Stimulated activated CD8-positive, alpha-beta memory T cell treated with anti-CD3 and anti-CD28 coated beads, Interleukin-15, amount 100 ng/mL, for 24 hours (primary cell): Measurements from ENCODE around the gene NDUFAF5.

Experiments used
- DNase-seq: peaks from one replicate; pipeline ENCODE4 v3.0.0-alpha.2; 2020; ENCODE audit warnings: low read depth

The NDUFAF5 gene

DNA sequence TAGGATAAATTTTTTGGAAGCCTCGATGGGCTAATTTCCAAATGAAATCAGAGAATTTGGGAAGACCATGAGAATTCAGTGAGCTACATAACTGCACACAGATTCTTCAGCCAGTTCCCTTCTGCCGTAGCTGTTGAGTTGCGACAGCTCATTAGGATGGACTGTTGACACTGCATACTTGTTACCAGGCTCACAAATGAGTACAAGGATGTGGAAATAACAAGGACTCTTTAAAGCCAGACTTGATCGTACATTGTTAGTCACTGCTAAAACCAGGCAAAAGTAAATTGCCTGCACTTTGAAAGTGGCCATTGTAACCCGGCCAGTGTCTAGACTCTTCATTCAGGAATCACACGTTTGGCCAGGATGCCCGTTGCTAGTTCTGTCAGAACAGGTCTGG lies 37.0 kb downstream of the NDUFAF5 start:
- no peak for DNase-seq

DNA sequence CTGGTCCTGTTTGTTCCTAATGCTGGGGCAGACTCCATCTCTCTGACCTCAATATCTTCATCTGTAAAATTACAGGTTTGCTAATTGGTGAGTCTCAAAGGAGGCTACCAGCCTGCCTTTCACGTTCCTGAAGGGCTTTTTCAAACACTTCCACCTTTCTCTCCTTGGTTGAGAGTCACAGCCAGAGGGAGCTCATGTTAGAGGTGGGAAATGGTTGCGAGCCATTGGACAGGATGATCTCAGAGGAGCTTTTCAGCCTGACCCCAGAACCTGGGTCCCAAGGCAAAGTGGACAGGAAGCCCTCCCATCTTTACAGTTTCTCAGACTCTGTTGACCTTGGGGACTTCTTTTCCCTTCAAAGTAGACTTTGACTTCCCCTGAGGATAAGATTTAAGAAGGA lies 37.6 kb downstream of the NDUFAF5 start:
- DNase-seq, result no peak

DNA sequence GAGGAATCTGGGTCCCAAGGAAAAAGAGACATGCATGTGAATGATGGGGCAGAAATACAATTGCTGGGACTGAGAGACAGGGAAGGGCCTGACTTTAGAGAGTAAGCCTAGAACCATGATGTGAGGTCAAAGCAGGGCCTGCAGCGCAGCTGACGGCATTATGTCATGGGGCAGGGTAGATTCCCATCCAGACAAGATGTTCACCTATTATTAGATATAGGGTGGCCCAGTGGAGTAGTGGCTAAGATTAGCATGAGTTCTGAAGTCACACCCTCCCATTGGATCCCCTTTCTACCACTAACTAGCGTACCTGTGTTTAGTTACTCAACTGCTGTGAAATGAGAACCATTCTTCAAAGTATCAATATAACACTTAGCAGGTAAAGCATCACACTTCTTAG lies 39.6 kb downstream of the NDUFAF5 start:
- no peak for DNase-seq

DNA sequence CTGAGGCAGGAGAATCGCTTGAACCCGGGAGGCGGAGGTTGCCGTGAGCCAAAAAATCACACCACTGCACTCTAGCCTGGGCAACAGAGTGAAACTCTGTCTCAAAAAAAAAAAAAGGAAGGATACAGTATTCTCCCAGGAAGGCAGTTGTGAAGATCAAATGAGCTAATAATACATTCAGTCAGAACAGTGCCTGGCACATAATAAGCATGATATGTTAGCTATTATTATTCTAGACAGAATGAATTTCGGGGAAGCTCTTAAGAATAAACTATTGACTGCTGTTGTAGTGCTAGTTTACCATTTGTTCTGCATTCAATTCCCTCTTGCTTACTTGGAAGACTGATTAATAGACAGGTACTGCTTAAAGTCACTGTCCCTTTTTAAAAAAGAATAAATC lies 40.6 kb downstream of the NDUFAF5 start:
- no peak for DNase-seq

DNA sequence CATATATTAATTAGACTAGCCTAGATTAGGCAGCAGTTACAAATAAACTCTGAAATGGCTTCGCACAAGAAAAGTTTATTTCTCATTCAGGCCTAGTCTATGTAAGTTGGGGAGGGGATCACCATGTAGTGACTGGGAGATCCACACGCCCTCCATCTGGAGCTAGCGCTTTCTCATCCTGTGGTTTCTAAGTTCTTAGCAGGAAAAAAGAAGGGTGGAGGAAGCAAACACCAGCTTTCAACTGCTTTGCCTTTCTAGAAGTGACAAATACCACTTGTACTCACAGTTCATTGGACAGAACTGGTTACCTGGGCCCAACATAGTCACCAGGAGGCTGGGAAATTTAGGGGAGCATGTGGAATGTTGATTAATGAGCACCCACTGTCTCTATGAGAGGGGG lies 46.6 kb downstream of the NDUFAF5 start:
- no peak for DNase-seq

DNA sequence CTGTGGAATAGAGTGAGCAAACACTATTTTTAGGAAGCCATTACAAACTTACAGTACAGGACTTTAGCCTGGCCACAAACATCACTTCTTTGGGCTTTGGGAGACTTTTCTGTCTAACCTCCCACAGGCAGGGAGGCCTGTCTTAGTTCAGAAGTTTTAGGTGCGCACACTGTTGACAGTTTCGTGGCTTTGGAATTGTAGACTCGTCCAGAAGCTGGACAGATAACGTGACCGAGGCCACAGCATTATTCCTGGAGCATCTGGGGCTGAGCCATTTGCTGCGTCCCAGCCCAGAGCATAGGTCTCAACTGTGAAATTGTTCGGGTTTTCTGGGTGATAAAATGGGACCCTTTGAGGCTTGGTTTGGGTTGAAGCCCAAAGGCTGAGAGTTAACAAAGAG lies 53.8 kb downstream of the NDUFAF5 start:
- DNase-seq, result no peak

DNA sequence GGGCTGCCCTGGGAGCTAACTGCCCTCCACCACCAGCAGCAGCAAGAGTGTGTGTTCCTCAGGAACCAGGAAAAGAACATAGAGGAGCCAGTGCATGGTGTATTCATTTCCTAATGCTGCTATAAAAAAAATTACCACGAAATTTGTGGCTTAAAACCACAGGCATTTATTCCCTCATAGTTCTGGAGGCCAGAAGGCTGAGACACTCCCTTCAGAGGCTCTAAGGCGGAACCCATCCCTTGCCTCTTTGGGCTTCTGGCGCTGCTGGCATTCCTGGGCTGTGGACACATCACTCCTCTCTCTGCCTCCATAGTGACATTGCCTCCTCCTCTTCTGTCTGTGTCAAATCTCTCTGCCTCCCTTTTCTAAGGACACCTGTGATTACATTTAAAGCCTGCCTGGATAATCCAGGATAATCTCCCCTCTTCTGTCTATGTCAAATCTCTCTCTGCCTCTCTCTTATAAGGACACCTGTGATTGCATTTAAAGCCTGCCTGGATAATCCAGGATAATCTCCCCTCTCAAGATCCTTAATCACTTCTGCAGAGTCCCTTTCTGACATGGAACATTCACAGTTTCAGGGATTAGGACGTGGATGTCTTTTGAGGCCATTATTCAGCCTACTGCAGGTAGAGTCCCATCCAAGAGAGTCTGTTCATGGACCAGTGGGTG lies 54.7 kb downstream of the NDUFAF5 start:
- no peak for DNase-seq

DNA sequence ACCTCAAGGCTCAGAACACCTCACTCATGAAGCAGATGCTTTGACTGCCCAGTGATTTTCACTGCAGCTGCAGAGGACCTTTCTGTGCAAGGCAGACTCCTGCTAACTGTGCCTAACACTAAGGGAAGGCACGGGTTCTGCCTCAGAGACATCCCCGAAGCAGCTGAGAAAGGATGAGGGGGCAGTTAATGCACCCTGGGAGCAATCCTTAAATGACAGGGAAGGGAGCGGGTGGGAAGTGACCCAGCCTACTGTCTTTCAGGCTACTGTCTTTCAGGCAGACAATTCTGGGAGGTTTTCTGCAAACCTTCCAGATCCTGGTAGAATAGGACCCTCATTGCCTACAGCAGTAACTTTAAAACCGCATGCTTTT lies 55.3 kb downstream of the NDUFAF5 start:
- no peak for DNase-seq

DNA sequence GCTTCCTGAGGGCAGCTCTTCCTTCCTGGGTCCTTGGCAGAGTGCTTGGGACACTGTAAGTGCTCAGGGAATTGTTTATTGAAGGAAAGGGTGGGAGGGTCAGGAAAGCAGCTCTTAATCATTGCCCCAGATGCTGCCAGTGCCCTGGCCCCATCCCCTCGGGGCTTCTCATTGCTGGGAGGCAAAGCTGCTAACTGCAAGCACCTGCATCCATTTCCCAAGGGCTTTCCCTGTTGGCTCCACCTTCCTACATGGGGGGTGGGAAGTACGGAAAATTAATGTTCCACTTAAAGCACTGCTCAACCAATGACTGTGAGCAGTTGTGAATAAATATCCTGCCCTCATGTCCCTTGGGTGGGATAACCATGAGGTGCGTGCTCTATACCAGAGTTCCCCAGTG lies 56.4 kb downstream of the NDUFAF5 start:
- no peak for DNase-seq

DNA sequence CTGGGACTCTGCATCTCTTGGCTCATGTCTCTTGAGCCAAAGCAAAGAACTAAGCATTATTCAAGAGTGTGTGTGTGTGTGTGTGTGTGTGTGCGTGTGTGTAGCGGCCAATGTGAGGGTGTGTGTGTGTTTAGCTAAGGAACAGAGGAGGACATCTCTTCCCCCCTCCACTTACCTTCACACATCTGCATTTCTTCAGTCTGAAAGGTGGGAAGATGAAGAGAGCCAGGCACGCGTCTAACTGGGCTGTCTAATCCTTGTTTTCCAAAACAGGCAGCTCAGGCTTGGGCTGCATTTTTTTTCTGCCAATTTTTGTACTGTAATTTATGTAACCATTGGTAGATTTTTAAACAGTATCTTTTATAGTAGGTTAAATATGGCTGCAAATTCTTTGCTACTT lies 59.5 kb downstream of the NDUFAF5 start:
- no peak for DNase-seq

DNA sequence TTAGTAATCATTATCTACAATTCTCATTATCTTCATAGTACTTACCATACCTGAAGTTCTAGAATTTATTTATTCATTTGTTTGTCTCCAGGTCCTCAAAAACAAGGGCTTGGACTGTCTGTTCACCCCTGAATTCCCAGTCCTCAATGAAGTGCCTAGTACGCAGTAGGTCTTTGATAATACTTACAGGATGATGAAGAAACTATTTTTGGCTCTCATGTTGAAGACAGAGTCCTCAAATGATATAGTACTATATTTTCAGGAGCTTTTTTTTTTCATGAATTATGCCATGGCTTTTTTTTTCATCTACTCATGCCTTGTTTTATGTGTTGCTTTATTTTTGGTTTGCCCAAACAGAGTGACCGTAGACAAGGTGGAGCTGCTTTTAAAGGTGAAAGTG lies 66.5 kb downstream of the NDUFAF5 start:
- DNase-seq, result no peak

DNA sequence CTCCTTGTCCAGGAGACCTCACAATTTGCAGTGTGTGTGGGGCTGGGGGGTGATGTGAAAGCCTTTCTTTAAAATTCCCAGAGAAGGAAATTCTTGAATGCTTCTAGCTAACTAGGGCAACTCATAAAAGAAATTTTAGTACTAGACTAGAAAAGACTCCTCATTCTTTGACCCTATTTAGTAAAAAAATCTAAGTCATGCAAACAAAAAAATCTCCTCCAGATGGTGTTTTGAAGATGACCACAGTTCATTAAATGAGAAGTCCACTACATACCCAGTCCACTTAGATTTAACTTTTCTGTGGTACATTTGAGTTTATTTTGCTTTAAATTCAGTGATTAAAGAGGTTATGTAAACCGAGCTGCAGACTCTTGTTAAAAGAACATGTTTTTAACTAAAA lies 67.5 kb downstream of the NDUFAF5 start:
- no peak for DNase-seq

DNA sequence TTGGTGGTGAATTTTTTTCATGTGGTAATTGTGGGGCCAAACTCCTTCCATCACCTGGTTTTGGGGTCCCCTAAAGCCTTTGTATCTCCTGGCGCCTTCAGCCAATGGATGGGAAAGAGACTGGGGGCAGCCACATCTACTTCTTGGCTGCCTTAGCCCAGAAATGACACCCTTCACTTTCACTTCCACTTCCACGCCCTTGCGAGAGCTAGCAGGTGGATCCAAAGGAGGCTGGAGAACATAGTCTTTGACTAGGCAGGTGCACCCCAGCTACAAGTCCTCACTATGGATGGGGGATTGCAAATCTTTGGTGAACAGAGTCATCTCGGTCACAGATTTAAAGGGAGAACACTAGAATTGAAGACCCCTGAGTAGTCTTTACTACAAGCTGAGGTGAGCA lies 70.8 kb downstream of the NDUFAF5 start:
- no peak for DNase-seq

DNA sequence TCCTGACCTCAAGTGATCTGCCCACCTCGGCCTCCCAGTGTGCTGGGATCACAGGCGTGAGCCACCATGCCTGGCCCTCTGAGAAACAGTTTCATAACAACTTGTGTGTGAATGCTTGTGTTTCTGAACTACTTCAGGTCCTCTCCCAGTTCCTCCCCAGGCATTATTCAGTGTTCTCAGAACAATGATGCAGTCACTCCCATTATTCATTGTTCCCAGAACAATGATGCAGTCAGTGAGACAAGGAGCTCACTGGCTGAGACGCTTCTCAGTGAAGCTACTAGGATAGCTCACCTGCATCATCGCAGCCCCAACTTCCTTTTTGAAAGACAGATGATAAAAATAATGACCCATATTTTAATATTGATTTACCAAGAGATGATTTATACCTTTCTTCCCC lies 71.5 kb downstream of the NDUFAF5 start:
- DNase-seq, result no peak

DNA sequence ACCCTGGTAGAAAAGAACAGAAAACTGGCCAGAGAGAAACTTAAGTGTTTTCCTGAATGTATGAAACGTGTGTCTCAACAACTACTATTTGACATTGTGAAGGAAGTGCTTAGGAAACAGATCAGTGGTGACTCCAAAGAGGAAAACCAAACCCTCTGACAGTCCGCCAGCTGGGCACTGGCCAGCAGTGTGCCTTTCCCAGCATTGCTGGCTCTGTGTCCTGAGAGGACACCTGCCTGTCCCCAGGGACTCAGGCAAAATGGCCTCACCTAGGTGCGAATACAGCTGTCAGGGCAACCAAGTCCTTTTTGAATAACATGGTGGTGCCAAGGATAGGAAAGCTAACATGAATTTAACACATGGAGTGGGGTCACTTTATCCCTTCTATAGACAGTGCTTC lies 72.5 kb downstream of the NDUFAF5 start:
- DNase-seq, result no peak

DNA sequence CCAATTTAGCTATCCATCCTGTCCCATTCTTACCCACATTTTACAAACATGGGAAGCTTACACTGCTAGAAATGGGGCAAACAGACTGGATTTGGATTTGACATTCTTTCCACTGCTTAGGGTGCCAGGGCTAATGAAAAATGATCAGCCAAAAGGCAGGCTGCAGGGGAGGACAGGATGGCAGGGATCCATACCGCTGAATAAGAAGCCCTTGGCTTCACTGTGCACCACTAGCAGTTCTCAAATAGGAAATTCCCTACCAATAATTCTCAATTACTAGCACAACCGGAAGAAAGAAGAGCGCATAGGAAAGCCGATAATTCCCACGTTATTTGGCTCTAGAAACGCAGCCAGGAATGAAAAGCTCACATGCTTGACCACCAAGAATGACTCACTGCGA lies 73.1 kb downstream of the NDUFAF5 start:
- no peak for DNase-seq

DNA sequence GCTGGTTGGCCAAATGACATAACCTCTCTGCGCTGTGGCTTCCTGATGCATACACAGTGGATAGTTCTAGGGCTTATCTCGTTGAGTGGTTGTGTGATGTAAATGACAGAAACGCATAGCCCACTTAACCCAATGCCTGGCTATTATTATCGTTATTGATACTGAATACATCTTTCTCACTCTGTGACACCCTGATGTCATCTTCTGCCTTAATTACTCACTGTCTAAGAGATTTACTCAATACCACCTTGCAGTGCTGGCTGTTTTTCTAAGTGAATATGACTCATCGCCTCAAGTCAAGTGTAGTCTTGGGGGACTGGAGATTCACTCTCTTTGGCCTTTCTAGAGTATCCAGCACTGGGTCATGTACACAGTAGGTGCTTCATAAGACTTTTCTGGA lies 73.6 kb downstream of the NDUFAF5 start:
- DNase-seq, result no peak

DNA sequence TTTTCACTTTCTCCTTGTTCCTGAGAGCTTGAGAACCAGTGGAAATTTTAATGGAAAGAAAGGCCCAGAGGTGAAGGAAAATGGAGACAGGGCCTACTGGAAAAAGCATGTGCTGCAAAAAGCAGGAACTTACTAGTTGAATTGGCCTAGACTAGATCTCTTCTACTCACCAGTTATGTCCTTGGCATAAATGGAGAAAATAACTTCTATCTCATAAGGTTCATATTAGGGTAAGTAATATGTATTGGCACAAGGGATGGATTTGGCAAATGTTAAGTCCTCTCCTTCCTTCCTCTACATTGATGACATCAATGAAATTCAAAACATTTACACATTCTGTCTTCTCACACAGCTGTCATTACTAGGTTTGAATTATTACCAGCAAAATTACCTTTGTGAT lies 74.0 kb downstream of the NDUFAF5 start:
- DNase-seq, result no peak

DNA sequence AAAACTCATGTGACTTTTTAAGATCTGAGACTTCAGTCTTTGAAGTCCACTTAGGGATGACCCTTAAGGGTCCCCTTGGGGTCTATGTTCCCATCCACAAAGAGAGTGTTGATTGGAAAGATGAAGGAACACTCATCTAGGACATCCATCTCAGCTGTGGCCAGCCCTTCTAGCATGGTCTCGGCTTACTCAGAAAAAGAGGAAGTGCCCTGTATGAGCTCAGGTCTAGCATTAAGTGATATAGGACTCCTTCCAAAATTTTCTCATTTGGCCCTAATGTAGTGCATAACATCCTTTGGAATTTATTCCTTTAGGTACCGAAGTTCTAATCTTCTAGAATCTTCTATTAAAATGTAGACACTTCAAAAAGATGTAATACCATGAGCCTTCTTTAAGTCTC lies 77.4 kb downstream of the NDUFAF5 start:
- DNase-seq, result no peak

DNA sequence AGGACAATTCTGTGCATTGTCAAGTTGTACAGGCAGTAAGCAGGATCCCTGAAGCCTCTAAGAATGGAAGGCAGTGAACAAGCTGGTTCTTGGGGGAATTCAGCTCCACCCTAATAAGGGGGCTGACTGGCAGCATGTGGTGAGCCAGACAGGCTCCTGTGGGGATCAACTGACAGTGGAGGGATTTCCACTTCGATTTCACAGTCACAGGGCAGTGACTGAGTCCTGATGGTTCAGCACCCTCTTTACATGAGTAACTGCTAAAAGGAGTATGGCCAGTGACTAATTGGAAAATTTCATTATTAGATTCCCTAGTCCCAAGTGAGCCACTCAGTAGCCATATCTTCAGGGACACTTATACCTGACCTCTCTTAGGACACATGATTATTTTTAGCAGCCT lies 78.4 kb downstream of the NDUFAF5 start:
- no peak for DNase-seq

DNA sequence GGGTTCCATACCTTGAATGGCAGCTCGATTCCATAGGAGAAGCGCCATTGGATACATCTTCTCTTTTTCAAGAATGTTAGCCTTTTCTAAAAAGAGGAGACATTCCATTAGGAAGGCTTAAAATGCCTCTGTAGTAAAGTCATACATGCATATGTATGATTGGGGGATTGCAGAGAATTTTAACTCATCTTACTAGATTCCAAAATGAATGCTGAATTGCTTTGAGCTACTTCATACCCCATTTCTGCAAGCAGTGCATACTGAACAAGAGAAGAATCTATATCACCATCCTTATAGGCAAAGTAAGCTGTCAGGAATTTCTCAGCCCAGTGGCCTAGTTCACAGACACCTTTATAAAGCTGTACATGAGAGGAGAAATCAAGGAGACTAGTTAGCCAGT lies 80.3 kb downstream of the NDUFAF5 start:
- no peak for DNase-seq

DNA sequence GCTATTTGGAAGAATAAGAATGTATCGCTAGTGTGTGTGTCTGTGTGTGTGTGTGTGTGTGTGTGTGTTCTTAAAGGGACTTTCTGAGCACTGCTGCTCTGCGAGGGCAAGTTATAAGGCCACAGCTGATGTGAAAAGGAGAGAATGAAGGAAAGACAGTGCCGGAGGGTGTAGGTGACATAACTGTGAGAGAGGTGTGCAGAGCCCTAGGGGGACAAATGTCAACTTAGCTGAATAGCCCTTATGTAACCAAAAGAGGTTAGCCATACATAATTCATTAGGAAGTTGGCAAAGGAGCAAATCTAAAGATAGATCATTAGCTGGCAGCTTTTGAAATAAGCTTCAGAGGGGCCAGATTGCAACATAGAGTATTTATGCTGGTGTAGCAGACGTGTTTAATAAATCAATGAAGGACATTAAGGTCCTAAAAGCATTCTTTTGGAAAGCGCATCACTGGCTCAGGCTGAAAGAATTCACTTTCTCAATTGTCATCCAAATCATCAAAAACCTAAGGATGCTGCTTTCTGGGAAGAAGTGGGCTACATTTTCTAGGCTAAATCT lies 81.0 kb downstream of the NDUFAF5 start:
- DNase-seq, result no peak

DNA sequence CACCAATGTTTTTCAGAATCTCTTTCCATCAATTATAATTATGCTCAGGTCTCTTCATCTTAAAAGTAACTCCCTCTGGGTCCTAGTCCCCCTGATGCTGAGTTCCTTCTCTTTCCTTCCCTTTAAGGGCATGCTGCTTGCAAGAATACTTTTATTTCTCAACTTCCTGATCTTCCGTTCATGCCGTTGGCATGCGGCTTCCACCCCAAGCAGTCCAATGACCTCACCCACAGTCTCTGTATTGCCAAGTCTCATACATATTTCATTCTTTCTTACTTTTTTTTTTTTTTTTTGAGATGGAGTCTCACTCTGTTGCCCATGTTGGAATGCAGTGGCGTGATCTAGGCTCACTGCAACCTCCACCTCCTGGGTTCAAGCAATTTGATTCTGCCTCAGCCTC lies 83.5 kb downstream of the NDUFAF5 start:
- DNase-seq, result no peak

DNA sequence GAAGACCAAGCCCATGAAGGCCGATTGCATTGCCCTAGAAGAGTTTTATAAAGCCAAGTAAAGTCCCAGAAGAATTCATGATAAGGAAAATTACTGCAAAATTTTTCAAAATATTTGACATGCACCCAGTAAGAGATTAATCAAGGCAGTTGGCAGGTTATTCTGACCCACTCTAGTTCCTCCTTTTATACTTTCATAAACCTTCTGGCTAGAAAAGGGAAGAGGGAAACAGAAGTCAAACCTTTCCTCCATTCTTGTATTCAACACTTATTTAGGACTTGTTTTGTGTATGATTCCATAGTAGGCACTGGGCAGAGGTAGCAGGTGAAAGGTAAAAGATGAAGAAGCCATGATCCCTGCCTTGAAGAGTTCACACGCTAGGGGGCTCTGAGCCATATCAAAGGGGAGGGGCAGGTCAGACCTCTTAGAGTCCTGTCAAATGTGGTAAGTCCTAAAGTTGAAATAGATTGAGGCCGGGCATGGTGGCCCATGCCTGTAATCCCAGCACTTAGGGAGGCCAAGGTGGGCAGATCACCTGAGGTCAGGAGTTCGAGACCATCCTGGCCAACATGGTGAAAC lies 85.4 kb downstream of the NDUFAF5 start:
- no peak for DNase-seq
